IMR-90 (cell line): ENCODE measurements around the gene ZKSCAN8. TPM values are rescaled to one million over a fixed set of nuclear protein-coding genes. Genes with fewer than 3 reads are reported as not detected.

Experiments
- ATAC-seq: fragments of 200-7000 bp; cut with Tn5 transposase; 2 replicates; pipeline ENCODE4 v1.9.1; 2020; ENCODE audit warnings: low read depth, mild to moderate bottlenecking, moderate library complexity
- BruUV-seq: library from RNA; stranded (reverse); fragments of 400-500 nt; replicated peaks from 2 replicates; lab custom pipeline; 2021; lab: Mats Ljungman, UMichigan
- CTCF ChIA-PET: fragments of 300-600 bp; formaldehyde crosslinking; extraction: SDS; loops from one replicate; lab custom pipeline; 2021; ENCODE audit warnings: antibody characterized with exemption; lab: Yijun Ruan, JAX
- POLR2A ChIA-PET: fragments of 300-600 bp; sonication (Branson Sonifier 250); formaldehyde crosslinking; loops from one replicate; lab custom pipeline; 2022; ENCODE audit warnings: antibody characterized with exemption; ENCODE audit not compliant: unreplicated experiment; lab: Charles Lee
- DNase-seq: peaks from one replicate; pipeline ENCODE4 v3.0.0; 2013
- H2AFZ ChIP-seq: replicated peaks from 2 replicates; pipeline ENCODE3; 2013; ENCODE audit warnings: low read length, mild to moderate bottlenecking; ENCODE audit not compliant: poor library complexity
- H2AK5ac ChIP-seq: 2 replicates; pipeline ENCODE4 v1.6.1; 2013; ENCODE audit warnings: low read depth, low read length, inconsistent platforms
- H2AK9ac ChIP-seq: replicated peaks from 2 replicates; pipeline ENCODE3; 2013; ENCODE audit warnings: mild to moderate bottlenecking, low read depth, low read length, moderate library complexity; ENCODE audit not compliant: poor library complexity
- H2BK120ac ChIP-seq: 2 replicates; pipeline ENCODE4 v1.6.1; 2013; ENCODE audit warnings: low read depth, low read length, inconsistent platforms
- H2BK15ac ChIP-seq: 3 replicates; pipeline ENCODE4 v1.6.1; 2013; ENCODE audit warnings: low read depth, low read length, inconsistent platforms
- H2BK20ac ChIP-seq: 2 replicates; pipeline ENCODE4 v1.6.1; 2013; ENCODE audit warnings: low read depth, mild to moderate bottlenecking, inconsistent platforms, low read length, moderate library complexity
- H2BK5ac ChIP-seq: 2 replicates; pipeline ENCODE4 v1.6.1; 2013; ENCODE audit warnings: mild to moderate bottlenecking, low read depth, low read length, inconsistent platforms; ENCODE audit not compliant: poor library complexity, severe bottlenecking
- H3K14ac ChIP-seq: replicated peaks from 2 replicates; pipeline ENCODE4 v1.6.1; 2013; ENCODE audit warnings: low read depth, low read length, inconsistent platforms
- H3K18ac ChIP-seq: 2 replicates; pipeline ENCODE4 v1.6.1; 2013; ENCODE audit warnings: low read depth, low read length, control low read depth
- H3K23ac ChIP-seq: 2 replicates; pipeline ENCODE4 v1.6.1; 2013; ENCODE audit warnings: low read depth, low read length, inconsistent platforms
- H3K27ac ChIP-seq: 2 replicates; pipeline ENCODE4 v1.5.1; 2013; ENCODE audit warnings: mild to moderate bottlenecking, control low read depth, low read length; ENCODE audit not compliant: insufficient read depth
- H3K27me3 ChIP-seq: 2 replicates; pipeline ENCODE4 v1.6.1; 2013; ENCODE audit warnings: low read length; ENCODE audit not compliant: control insufficient read depth, insufficient read depth
- H3K36me3 ChIP-seq: 2 replicates; pipeline ENCODE4 v1.6.1; 2013; ENCODE audit warnings: low read length, mixed read lengths; ENCODE audit not compliant: control insufficient read depth, insufficient read depth
- H3K4ac ChIP-seq: 2 replicates; pipeline ENCODE4 v1.6.1; 2013; ENCODE audit warnings: low read depth, low read length, inconsistent platforms
- H3K4me1 ChIP-seq: 2 replicates; pipeline ENCODE4 v1.6.1; 2013; ENCODE audit warnings: low read length, mixed read lengths; ENCODE audit not compliant: control insufficient read depth, insufficient read depth
- H3K4me2 ChIP-seq: 2 replicates; pipeline ENCODE4 v1.6.1; 2013; ENCODE audit warnings: low read depth, mild to moderate bottlenecking, control low read depth, low read length, moderate library complexity
- H3K4me3 ChIP-seq: 2 replicates; pipeline ENCODE4 v1.5.1; 2013; ENCODE audit warnings: low read depth, mild to moderate bottlenecking, control low read depth, low read length, moderate library complexity; ENCODE audit not compliant: insufficient read depth
- H3K56ac ChIP-seq: 2 replicates; pipeline ENCODE4 v1.6.1; 2013; ENCODE audit warnings: low read length, inconsistent platforms; ENCODE audit not compliant: insufficient read depth; ENCODE audit errors: extremely low read depth
- H3K79me1 ChIP-seq, 2 experiments: 2 replicates each; pipeline ENCODE4 v1.6.1; 2013; ENCODE audit warnings: low read length in 2 of 2, inconsistent platforms in 1 of 2, low read depth in 1 of 2
- H3K9ac ChIP-seq: 2 replicates; pipeline ENCODE4 v1.6.1; 2013; ENCODE audit warnings: low read depth, low read length, control low read depth
- H3K9me1 ChIP-seq: 2 replicates; pipeline ENCODE4 v1.6.1; 2013; ENCODE audit warnings: low read length, inconsistent platforms; ENCODE audit not compliant: insufficient read depth
- H3K9me3 ChIP-seq: 2 replicates; pipeline ENCODE4 v1.6.1; 2013; ENCODE audit warnings: low read length; ENCODE audit not compliant: control insufficient read depth, insufficient read depth
- H4K20me1 ChIP-seq: 2 replicates; pipeline ENCODE4 v1.6.1; 2013; ENCODE audit warnings: low read length, inconsistent platforms; ENCODE audit not compliant: insufficient read depth
- H4K5ac ChIP-seq: 2 replicates; pipeline ENCODE4 v1.6.1; 2013; ENCODE audit warnings: mild to moderate bottlenecking, low read depth, low read length, control low read depth
- H4K8ac ChIP-seq, 2 experiments: 2 replicates each; pipeline ENCODE4 v1.6.1; 2013; ENCODE audit warnings: low read depth in 2 of 2, low read length in 2 of 2, control low read depth in 1 of 2, inconsistent platforms in 1 of 2
- H4K91ac ChIP-seq: 2 replicates; pipeline ENCODE4 v1.6.1; 2013; ENCODE audit warnings: low read depth, low read length, inconsistent platforms; ENCODE audit not compliant: insufficient read depth
- RAD21 ChIP-seq: IDR thresholded peaks from 2 replicates; pipeline ENCODE4 v1.6.1; 2012; ENCODE audit warnings: low read length, improper control_type of control experiment
- RCOR1 ChIP-seq: IDR thresholded peaks from 2 replicates; pipeline ENCODE4 v1.6.1; 2012; ENCODE audit warnings: mild to moderate bottlenecking, low read length, improper control_type of control experiment; ENCODE audit not compliant: insufficient replicate concordance
- WGBS, 2 experiments: methylation state at CpG; one replicate each; pipeline versions ENCODE4 v1.1.5 to v1.1.7; 2013; ENCODE audit warnings: missing lambda C conversion rate in 2 of 2; ENCODE audit not compliant: insufficient read length in 1 of 2; ENCODE audit errors: extremely low coverage in 2 of 2; 5-methylcytosine and 5-hydroxymethylcytosine counted together
- dilution Hi-C: fragments of 300-500 bp; cut with HindIII; formaldehyde crosslinking; loops from one replicate; pipeline ENCODE4 v1.14.3; 2018; ENCODE audit warnings: low sequenced_read_pairs; ENCODE audit not compliant: unreplicated experiment
- in situ Hi-C: fragments of 300-500 bp; cut with MboI; formaldehyde crosslinking; loops from 3 replicates; pipeline ENCODE4 v1.14.3; 2019; ENCODE audit warnings: low sequenced_read_pairs, inconsistent platforms, mixed read lengths
- intact Hi-C: fragments of 100-400 bp; cut with micrococcal nuclease; formaldehyde crosslinking; loops from 2 replicates; pipeline ENCODE4 v1.10.0; 2022
- polyA plus RNA-seq, 3 experiments: library from polyadenylated mRNA; depleted of rRNA; stranded (reverse); fragments of >200 nt; gene quantifications; 2 replicates each; pipeline ENCODE4 v1.2.3, GENCODE V29; 2012; ENCODE audit warnings: low replicate concordance in 1 of 3
- total RNA-seq: library from RNA; depleted of rRNA; stranded (reverse); fragments of >200 nt; gene quantifications from 2 replicates; pipeline ENCODE4 v1.2.3, GENCODE V29; 2012

The ZKSCAN8 gene
- total and polyA plus RNA-seq, 2 of the 4 experiments (the other 2 are of a cell fraction): 8.3 to 22.8 TPM

- no peak overlapping the region for H3K4me3 ChIP-seq
- dilution Hi-C loops: no loop called here
- H3K56ac ChIP-seq: no peak overlapping the region
- H3K27me3 ChIP-seq: no peaks in the 10 kb centered on the region
- H2BK15ac ChIP-seq: no peak overlapping the region
- no peak overlapping the region for H3K4ac ChIP-seq
- no peak overlapping the region for H3K27ac ChIP-seq
- no peak overlapping the region for H3K9ac ChIP-seq
- intact Hi-C loops: loop anchor here (5.0 kb wide), 1 partner anchor 47 kb away; no protein-coding TSS in a partner anchor
- 100% methylated on average over 1 of the region's 2 CpGs; no CpG with 5 or more reads in 1 of the 2 experiments for WGBS, 2 experiments
- no peak overlapping the region for H3K18ac ChIP-seq
- H3K9me3 ChIP-seq: no peaks in the 10 kb centered on the region
- no peak overlapping the region for H3K14ac ChIP-seq
- no peak overlapping the region for H2AFZ ChIP-seq
- H2BK20ac ChIP-seq: no peak overlapping the region
- no peak overlapping the region for H2BK120ac ChIP-seq
- ChIA-PET CTCF (no interaction called here), POLR2A (no interaction called here)
- H3K4me1 ChIP-seq: no peaks in the 10 kb centered on the region
- no peaks in the 10 kb centered on the region for H3K9me1 ChIP-seq
- ATAC-seq (no peak), DNase-seq (no peak)
- H4K20me1 ChIP-seq: no peaks in the 10 kb centered on the region
- no peak overlapping the region for H3K23ac ChIP-seq
- TF ChIP-seq RCOR1 (no peak), RAD21 (no peak)
- H4K91ac ChIP-seq: no peak overlapping the region
- no peak overlapping the region for H4K8ac ChIP-seq
- H4K5ac ChIP-seq: no peak overlapping the region
- no peak overlapping the region for H3K4me2 ChIP-seq
- in situ Hi-C loops: no loop called here
- H2AK5ac ChIP-seq: no peak overlapping the region
- no TSS peak for BruUV-seq
- H3K36me3 ChIP-seq: peaks cover 2% of the 10 kb centered on the region; the same call in 1 of the 2 replicates
- no peak overlapping the region for H2AK9ac ChIP-seq
- H2BK5ac ChIP-seq: no peak overlapping the region
- H3K79me1 ChIP-seq: peaks cover 0 to 6% of the 10 kb centered on the region in 2 experiments; a peak in 1 of 4 replicates
These were observed 18.6 kb downstream of the ZKSCAN8 start for GRCh38 chr6:28160233-28160632.
